HG03139 (cell line): ENCODE data around the gene GNA14.

ENCODE experiments used
- ATAC-seq: cut with Tn5 transposase; IDR thresholded peaks from one replicate; pipeline ENCODE4 v1.9.1; 2021; ENCODE audit not compliant: unreplicated experiment

Gene GNA14

GRCh38 chr9:77543131-77543822, 104.8 kb downstream of the GNA14 start:
- ATAC-seq, result no peak

GRCh38 chr9:77541600-77541999, 106.5 kb downstream of the GNA14 start:
- ATAC-seq, result no peak

GRCh38 chr9:77541055-77541454, 107.1 kb downstream of the GNA14 start:
- ATAC-seq, result no peak

- ATAC-seq, result no peak
Measured at GRCh38 chr9:77534376-77535057, 113.6 kb downstream of the GNA14 start.

GRCh38 chr9:77533671-77534070, 114.5 kb downstream of the GNA14 start:
- ATAC-seq, result no peak

GRCh38 chr9:77532607-77533006, 115.5 kb downstream of the GNA14 start:
- no peak for ATAC-seq

GRCh38 chr9:77531400-77531799, 116.7 kb downstream of the GNA14 start:
- no peak for ATAC-seq

GRCh38 chr9:77523891-77524290, 124.2 kb downstream of the GNA14 start:
- ATAC-seq, result no peak

- no peak for ATAC-seq
Measured at GRCh38 chr9:77521091-77521490, 127.0 kb downstream of the GNA14 start.

- no peak for ATAC-seq
Measured at GRCh38 chr9:77518688-77519087, 129.4 kb downstream of the GNA14 start.

- no peak for ATAC-seq
Measured at GRCh38 chr9:77516781-77517180, 131.3 kb downstream of the GNA14 start.

- no peak for ATAC-seq
Measured at GRCh38 chr9:77514886-77515711, 133.0 kb downstream of the GNA14 start.

- ATAC-seq, result no peak
Measured at GRCh38 chr9:77513457-77513856, 134.7 kb downstream of the GNA14 start.

- no peak for ATAC-seq
Measured at GRCh38 chr9:77512876-77513275, 135.2 kb downstream of the GNA14 start.

- ATAC-seq, result no peak
Measured at GRCh38 chr9:77511525-77511924, 136.6 kb downstream of the GNA14 start.

- ATAC-seq, result no peak
Measured at GRCh38 chr9:77510666-77511065, 137.5 kb downstream of the GNA14 start.

- ATAC-seq, result no peak
Measured at GRCh38 chr9:77508396-77508795, 139.7 kb downstream of the GNA14 start.

- no peak for ATAC-seq
Measured at GRCh38 chr9:77507212-77507961, 140.7 kb downstream of the GNA14 start.

GRCh38 chr9:77505232-77505631, 142.9 kb downstream of the GNA14 start:
- no peak for ATAC-seq

- ATAC-seq, result no peak
Measured at GRCh38 chr9:77502568-77502967, 145.6 kb downstream of the GNA14 start.

- no peak for ATAC-seq
Measured at GRCh38 chr9:77498891-77499290, 149.2 kb downstream of the GNA14 start.
